GM13977 (cell line): ENCODE measurements around the gene CALN1.

Source experiments
- DNase-seq: peaks from one replicate; pipeline ENCODE4 v3.0.0; 2012; ENCODE audit warnings: low spot score
- CTCF ChIP-seq: IDR thresholded peaks from 2 replicates; pipeline ENCODE4 v1.5.1; 2012; ENCODE audit warnings: mild to moderate bottlenecking, control low read depth; ENCODE audit not compliant: insufficient read depth; ENCODE audit errors: extremely low read depth, missing control alignments
- in situ Hi-C: fragments of 300-500 bp; cut with MboI; formaldehyde crosslinking; loops from one replicate; pipeline ENCODE4 v1.12.0; 2022; ENCODE audit warnings: low sequenced_read_pairs, low pct_unique_long_range_greater_than_20kb, mixed read lengths, inconsistent platforms; ENCODE audit not compliant: unreplicated experiment

Gene CALN1

GRCh38 chr7:72298912-72299311, 113.2 kb downstream of the CALN1 start:
- TF ChIP-seq CTCF: no peak
- no peak for DNase-seq
- in situ Hi-C loops: no loop called here

GRCh38 chr7:72298091-72298490, 114.0 kb downstream of the CALN1 start:
- DNase-seq: no peak
- in situ Hi-C loops: no loop called here
- no peak for TF ChIP-seq CTCF

GRCh38 chr7:72297636-72298035, 114.5 kb downstream of the CALN1 start:
- DNase-seq: no peak
- TF ChIP-seq CTCF: no peak
- in situ Hi-C loops: no loop called here

GRCh38 chr7:72292794-72293193, 119.3 kb downstream of the CALN1 start:
- no peak for DNase-seq
- TF ChIP-seq CTCF: no peak
- in situ Hi-C loops: no loop called here

GRCh38 chr7:72292118-72292517, 120.0 kb downstream of the CALN1 start:
- no peak for TF ChIP-seq CTCF
- in situ Hi-C loops: no loop called here
- DNase-seq: no peak

- TF ChIP-seq CTCF: no peak
- DNase-seq: no peak
- in situ Hi-C loops: no loop called here
Observed at GRCh38 chr7:72286519-72286918, 125.6 kb downstream of the CALN1 start.

GRCh38 chr7:72283309-72283708, 128.8 kb downstream of the CALN1 start:
- DNase-seq: no peak
- in situ Hi-C loops: no loop called here
- no peak for TF ChIP-seq CTCF
